Nephron (organoid): ENCODE measurements around the gene PTPRF.

Experiments
- H3K27ac Mint-ChIP-seq, 3 experiments: 2 replicates each; pipeline ENCODE4 v1.8.0; 2020; ENCODE audit warnings: mixed read lengths in 3 of 3, mild to moderate bottlenecking in 2 of 3, moderate library complexity in 1 of 3
- H3K27me3 Mint-ChIP-seq: 2 replicates; pipeline ENCODE4 v1.8.0; 2021; ENCODE audit warnings: low read depth, mild to moderate bottlenecking, moderate library complexity, mixed read lengths
- H3K36me3 Mint-ChIP-seq: 2 replicates; pipeline ENCODE4 v1.8.0; 2020; ENCODE audit warnings: low read depth, mixed read lengths
- H3K4me1 Mint-ChIP-seq: 2 replicates; pipeline ENCODE4 v1.8.0; 2020; ENCODE audit warnings: mixed read lengths
- H3K4me3 Mint-ChIP-seq, 3 experiments: 2 replicates each; pipeline ENCODE4 v1.8.0; 2020; ENCODE audit warnings: mild to moderate bottlenecking in 3 of 3, mixed read lengths in 3 of 3, moderate library complexity in 2 of 3
- H3K9me3 Mint-ChIP-seq: 2 replicates; pipeline ENCODE4 v1.8.0; 2020; ENCODE audit warnings: mixed read lengths
- TF ChIP-seq, protein P1 (sequence below), 3 experiments: fragments of 200-600 bp; sonication (generic); IDR thresholded peaks; one replicate each; pipeline ENCODE4 v1.5.0; 2021; ENCODE audit warnings: antibody characterized with exemption in 3 of 3; ENCODE audit not compliant: unreplicated experiment in 3 of 3

The PTPRF gene

DNA sequence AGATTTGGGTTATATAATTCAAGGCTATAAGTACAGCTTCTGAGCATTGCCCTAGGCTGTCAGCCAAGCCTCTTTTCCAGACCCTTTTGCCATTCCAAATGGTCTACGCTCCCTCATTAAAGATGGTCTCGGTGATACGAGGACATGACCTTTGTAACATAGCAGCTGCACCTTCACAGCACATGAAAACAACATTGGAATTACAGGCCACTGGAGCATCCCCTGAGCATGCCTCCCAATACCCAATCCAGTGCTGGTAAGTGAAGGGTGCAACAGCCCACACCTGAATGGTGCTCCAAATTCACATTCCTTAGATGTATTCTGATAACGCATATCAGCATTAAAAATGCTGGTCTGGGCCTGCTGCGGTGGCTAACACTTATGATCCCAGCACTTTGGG lies 20.1 kb upstream of the PTPRF start:
- Mint-ChIP-seq H3K9me3 (no peaks in the 10 kb centered on the region), H3K27me3 (no peaks in the 10 kb centered on the region), H3K4me1 (no peaks in the 10 kb centered on the region), H3K36me3 (no peaks in the 10 kb centered on the region), H3K27ac (no peak overlapping the region), H3K4me3 (no peak overlapping the region)
- TF ChIP-seq, protein P1, sequence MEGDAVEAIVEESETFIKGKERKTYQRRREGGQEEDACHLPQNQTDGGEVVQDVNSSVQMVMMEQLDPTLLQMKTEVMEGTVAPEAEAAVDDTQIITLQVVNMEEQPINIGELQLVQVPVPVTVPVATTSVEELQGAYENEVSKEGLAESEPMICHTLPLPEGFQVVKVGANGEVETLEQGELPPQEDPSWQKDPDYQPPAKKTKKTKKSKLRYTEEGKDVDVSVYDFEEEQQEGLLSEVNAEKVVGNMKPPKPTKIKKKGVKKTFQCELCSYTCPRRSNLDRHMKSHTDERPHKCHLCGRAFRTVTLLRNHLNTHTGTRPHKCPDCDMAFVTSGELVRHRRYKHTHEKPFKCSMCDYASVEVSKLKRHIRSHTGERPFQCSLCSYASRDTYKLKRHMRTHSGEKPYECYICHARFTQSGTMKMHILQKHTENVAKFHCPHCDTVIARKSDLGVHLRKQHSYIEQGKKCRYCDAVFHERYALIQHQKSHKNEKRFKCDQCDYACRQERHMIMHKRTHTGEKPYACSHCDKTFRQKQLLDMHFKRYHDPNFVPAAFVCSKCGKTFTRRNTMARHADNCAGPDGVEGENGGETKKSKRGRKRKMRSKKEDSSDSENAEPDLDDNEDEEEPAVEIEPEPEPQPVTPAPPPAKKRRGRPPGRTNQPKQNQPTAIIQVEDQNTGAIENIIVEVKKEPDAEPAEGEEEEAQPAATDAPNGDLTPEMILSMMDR (IDR thresholded peaks at IDR 0.05; ENCODE audit: unreplicated experiment in 3 of 3), result no peak

DNA sequence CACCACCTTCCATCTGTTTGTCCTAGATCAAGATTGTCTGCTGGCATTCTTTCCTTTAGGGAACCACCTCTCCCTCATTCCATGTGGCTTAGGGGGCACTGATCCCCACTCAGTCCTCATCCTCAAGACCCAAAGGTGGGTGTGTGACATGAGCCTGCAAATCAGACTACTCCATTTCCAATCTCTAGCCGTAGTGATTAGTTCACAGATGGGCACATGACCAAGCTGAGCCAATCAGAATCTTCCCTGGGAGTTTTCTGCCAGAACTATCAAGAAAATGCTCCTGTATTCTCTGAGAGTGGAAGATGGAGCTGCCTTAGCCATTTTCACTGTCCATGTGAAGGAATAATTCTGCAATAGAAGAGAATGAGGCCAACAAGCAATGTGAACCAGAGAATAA lies 19.3 kb upstream of the PTPRF start:
- Mint-ChIP-seq H3K4me3 (no peak overlapping the region), H3K36me3 (no peaks in the 10 kb centered on the region), H3K4me1 (no peaks in the 10 kb centered on the region), H3K27ac (no peak overlapping the region), H3K9me3 (no peaks in the 10 kb centered on the region), H3K27me3 (no peaks in the 10 kb centered on the region)
- TF ChIP-seq, protein P1 (IDR thresholded peaks at IDR 0.05; ENCODE audit: unreplicated experiment in 3 of 3), result no peak

DNA sequence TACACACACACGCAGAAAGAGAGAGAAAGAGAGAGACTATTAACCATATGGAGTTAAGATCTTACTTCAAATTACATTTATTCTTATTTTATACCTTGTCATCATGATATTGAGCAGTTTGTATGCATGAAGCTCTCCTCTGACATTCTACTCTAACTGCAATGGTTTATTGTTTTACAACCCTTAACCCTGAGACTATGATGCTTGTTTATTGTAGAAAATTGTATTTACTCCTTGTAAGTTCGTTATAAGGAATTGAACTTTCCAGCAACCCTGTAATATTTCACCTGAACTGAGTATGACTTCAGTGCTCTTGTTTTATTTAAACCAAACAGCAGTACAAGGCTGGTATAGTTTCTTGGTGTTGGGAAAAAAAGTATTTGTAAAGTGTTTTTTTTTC lies 18.6 kb upstream of the PTPRF start:
- H3K27me3 Mint-ChIP-seq, result no peaks in the 10 kb centered on the region
- no peaks in the 10 kb centered on the region for H3K4me1 Mint-ChIP-seq
- no peaks in the 10 kb centered on the region for H3K36me3 Mint-ChIP-seq
- TF ChIP-seq, protein P1 (IDR thresholded peaks at IDR 0.05; ENCODE audit: unreplicated experiment in 3 of 3), result no peak
- no peak overlapping the region for H3K4me3 Mint-ChIP-seq
- H3K9me3 Mint-ChIP-seq, result no peaks in the 10 kb centered on the region
- no peak overlapping the region for H3K27ac Mint-ChIP-seq

DNA sequence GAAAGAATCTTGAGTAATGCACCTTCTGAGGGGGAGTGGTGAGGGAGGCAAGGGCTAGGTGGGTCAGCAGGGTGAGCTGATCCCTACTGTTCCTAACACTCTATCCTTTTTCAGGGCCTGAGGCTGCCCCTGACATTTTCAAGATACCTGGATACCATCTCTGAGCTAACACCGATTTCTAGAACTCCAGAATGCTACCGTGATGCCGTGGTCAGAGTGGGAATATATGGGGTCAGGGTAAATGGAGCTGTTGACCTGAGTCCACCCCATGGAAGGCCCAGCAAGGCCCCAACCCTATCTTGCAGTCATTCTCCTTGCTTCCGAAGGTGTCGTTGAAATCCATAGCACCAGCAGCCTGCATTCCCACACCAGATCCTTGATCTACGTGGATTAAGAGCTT lies 18.0 kb upstream of the PTPRF start:
- H3K27me3 Mint-ChIP-seq, result no peaks in the 10 kb centered on the region
- no peak overlapping the region for H3K27ac Mint-ChIP-seq
- no peaks in the 10 kb centered on the region for H3K36me3 Mint-ChIP-seq
- no peak overlapping the region for H3K4me3 Mint-ChIP-seq
- no peaks in the 10 kb centered on the region for H3K9me3 Mint-ChIP-seq
- H3K4me1 Mint-ChIP-seq, result no peaks in the 10 kb centered on the region
- TF ChIP-seq, protein P1 (IDR thresholded peaks at IDR 0.05; ENCODE audit: unreplicated experiment in 3 of 3), result no peak

DNA sequence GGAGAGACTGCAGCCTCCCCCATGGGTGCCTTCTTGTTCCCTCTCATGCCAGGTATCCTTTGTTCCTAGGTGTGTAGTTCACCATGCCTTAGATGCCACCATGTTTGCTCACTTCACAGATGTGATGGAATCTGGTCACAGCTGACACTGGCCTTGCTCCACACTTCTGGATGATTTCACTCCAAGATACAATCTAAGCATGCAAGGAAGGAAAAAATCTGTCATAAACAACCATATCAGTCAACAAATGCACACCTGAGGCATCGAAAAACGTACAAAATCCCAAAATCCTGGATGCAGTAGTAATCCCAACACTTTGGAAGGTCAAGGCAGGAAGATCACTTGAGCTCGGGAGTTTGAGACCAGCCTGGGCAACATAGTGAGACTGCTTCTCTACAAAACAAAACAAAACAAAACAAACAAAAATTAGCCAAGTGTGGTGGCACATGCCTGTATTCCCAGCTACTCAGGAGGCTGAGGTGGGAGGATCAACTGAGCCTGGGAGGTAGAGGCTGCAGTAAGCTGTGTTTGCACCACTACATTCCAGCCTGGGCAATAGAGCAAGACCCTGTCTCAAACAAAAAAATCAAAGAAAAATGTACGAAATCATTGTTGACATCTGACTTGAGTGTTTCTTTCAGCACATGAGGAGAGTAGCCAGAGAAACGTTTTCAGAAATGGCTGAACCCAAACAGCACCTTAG lies 17.1 kb upstream of the PTPRF start:
- no peaks in the 10 kb centered on the region for H3K27me3 Mint-ChIP-seq
- TF ChIP-seq, protein P1 (IDR thresholded peaks at IDR 0.05; ENCODE audit: unreplicated experiment in 3 of 3), result no peak
- H3K4me3 Mint-ChIP-seq, result no peak overlapping the region
- H3K9me3 Mint-ChIP-seq, result no peaks in the 10 kb centered on the region
- no peak overlapping the region for H3K27ac Mint-ChIP-seq
- H3K4me1 Mint-ChIP-seq, result no peaks in the 10 kb centered on the region
- no peaks in the 10 kb centered on the region for H3K36me3 Mint-ChIP-seq
